Measurements from ENCODE around the gene KCNQ2. TPM values are rescaled to one million over a fixed set of nuclear protein-coding genes. Genes with fewer than 3 reads are reported as not detected.

Gene KCNQ2
- total RNA-seq, 1 experiment from 2014 or later = not detected

GRCh38 chr20:63417097-63417737, 55.2 kb downstream of the KCNQ2 start:
- peak; percentile 15 for DNase-seq (ENCODE audit: low read depth)

GRCh38 chr20:63416631-63417030, 55.8 kb downstream of the KCNQ2 start:
- no peak for DNase-seq (ENCODE audit: low read depth)

GRCh38 chr20:63415647-63416391, 56.6 kb downstream of the KCNQ2 start:
- no peak for DNase-seq (ENCODE audit: low read depth)

- DNase-seq (ENCODE audit: low read depth) = no peak
Measured at GRCh38 chr20:63414720-63415430, 57.6 kb downstream of the KCNQ2 start.

GRCh38 chr20:63413963-63414684, 58.3 kb downstream of the KCNQ2 start:
- DNase-seq (ENCODE audit: low read depth) = no peak

GRCh38 chr20:63413323-63413722, 59.1 kb downstream of the KCNQ2 start:
- no peak for DNase-seq (ENCODE audit: low read depth)

GRCh38 chr20:63412889-63413288, 59.6 kb downstream of the KCNQ2 start:
- DNase-seq (ENCODE audit: low read depth) = no peak

- no peak for DNase-seq (ENCODE audit: low read depth)
Measured at GRCh38 chr20:63411898-63412631, 60.4 kb downstream of the KCNQ2 start.

GRCh38 chr20:63411151-63411897, 61.1 kb downstream of the KCNQ2 start:
- no peak for DNase-seq (ENCODE audit: low read depth)

- DNase-seq (ENCODE audit: low read depth) = no peak
Measured at GRCh38 chr20:63409834-63410435, 62.5 kb downstream of the KCNQ2 start.

GRCh38 chr20:63409066-63409833, 63.2 kb downstream of the KCNQ2 start:
- no peak for DNase-seq (ENCODE audit: low read depth)

- DNase-seq (ENCODE audit: low read depth) = no peak
Measured at GRCh38 chr20:63408684-63409046, 63.8 kb downstream of the KCNQ2 start.

- DNase-seq (ENCODE audit: low read depth) = no peak
Measured at GRCh38 chr20:63407928-63408683, 64.3 kb downstream of the KCNQ2 start.

GRCh38 chr20:63406617-63407245, 65.7 kb downstream of the KCNQ2 start:
- DNase-seq (ENCODE audit: low read depth) = no peak

GRCh38 chr20:63406011-63406410, 66.4 kb downstream of the KCNQ2 start:
- DNase-seq (ENCODE audit: low read depth) = no peak

- DNase-seq (ENCODE audit: low read depth) = no peak
Measured at GRCh38 chr20:63405102-63405730, 67.2 kb downstream of the KCNQ2 start.

- no peak for DNase-seq (ENCODE audit: low read depth)
Measured at GRCh38 chr20:63404129-63405085, 68.0 kb downstream of the KCNQ2 start.

Data from M059J (cell line).